AG08395 (cell line): ENCODE data around the gene KIF6.
"Not testable (repeated sequence)": the region's sequence is repeated elsewhere in the genome, so short reads cannot be mapped to it uniquely, and the experiment has no call there.

Experiments used
- DNase-seq: peaks from one replicate; pipeline ENCODE4 v3.0.0; 2012; ENCODE audit warnings: mixed read lengths, low spot score

The KIF6 gene

DNA sequence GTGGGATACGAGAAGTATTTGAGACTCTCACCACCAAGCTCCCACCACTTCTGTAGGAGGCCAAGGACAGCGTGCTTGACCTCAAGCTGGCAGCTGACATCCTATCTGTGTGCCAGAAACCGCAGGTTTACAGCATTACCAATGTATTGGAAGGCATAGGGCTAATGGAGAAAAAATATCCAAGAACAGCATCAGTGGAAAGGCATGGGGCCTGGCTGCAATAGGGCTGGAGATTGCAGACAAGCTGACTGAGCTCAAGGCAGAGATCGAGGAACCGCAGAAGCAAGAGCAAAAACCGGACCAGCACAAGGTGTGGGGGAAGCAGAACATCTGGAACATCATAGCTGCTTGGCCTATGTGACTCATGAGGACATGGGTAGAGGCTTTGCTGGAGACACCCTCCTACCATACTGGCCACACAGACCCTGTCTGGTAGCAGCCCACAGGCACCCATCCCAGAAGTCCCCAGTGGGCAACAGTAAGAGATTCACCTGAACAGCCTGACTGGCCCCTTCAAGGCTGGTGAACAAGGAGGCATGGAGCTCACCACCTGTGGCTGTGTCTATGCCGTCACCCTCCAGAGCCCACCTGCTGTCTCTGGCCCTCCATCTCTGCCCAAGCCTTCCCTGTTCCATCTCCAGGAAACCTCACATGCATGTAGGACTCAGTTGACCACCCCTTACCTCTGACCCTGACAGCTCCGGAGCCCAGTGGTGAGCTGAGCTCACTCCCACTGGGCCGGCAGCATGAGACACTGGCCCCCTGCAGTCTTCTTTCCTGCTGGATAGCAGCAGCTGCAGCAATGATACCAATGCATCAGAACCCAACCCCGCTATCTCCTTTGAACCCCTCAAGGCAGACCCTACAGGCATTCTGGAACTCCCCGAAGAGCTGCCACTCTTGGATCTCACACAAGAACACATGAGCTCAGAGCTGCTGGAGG lies 171.1 kb downstream of the KIF6 start:
- DNase-seq, result peak; percentile 23

DNA sequence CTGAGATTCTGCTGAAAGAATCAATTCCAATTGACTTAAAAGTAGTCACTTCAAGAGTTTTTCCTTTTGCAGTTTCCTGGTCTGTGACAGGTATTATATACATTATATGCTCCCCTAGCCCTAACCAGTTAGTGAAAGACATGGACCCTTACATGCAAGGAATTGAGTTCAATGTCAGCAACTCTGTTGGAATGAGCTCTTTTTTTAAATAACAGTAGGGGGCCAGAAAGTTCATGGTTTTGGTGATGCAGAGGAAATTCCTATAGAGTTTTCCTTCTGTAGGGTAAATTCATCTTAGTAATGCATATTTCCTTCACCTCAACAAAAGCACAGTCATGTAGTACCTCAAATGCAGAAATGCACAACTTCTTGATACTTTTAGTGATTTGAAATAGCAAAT lies 172.2 kb downstream of the KIF6 start:
- no peak for DNase-seq

GRCh38 chr6:39550191-39550590 lies 175.0 kb downstream of the KIF6 start:
- DNase-seq, result no peak

- DNase-seq, result no peak
Observed at GRCh38 chr6:39546731-39547130, 178.5 kb downstream of the KIF6 start.

DNA sequence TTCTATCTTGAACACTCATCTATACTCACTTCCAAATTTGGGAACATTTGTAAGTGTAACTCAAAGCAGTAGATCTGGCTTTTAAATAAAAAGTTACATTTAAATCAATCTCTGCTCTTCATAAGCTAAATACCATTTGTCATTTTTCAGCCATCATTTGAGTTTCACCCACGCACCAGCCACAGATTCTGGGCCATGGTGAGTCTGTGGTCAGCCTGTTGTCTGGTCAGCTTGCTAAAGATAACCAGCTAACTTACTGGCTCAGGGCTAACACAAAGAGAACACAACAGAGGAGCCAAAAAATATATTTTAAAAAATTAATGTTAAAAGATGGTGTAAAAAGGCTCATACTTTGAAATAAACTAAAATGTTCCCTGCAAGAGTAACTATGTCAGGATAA lies 181.3 kb downstream of the KIF6 start:
- no peak for DNase-seq

GRCh38 chr6:39543095-39543494 lies 182.1 kb downstream of the KIF6 start:
- DNase-seq, result peak; percentile 60

DNA sequence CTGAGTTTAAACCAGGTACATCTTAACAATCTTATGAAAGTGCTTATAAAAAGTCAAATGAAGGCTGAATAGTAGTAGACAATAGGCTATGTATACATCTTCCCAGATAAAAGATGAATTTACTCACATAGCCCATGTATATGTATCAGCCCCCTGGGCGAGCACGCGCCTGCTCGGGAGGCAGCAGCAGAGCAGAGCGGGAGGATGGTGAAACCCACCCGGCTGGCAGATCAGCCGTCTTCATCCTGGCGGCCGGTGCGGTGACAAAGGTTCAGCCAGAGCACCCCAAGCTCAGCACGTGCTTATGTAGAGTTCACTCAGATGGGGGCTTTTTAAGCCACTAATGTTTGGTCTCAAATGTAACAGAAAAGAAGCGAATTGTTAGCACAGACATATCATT lies 184.8 kb downstream of the KIF6 start:
- DNase-seq, result no peak

DNA sequence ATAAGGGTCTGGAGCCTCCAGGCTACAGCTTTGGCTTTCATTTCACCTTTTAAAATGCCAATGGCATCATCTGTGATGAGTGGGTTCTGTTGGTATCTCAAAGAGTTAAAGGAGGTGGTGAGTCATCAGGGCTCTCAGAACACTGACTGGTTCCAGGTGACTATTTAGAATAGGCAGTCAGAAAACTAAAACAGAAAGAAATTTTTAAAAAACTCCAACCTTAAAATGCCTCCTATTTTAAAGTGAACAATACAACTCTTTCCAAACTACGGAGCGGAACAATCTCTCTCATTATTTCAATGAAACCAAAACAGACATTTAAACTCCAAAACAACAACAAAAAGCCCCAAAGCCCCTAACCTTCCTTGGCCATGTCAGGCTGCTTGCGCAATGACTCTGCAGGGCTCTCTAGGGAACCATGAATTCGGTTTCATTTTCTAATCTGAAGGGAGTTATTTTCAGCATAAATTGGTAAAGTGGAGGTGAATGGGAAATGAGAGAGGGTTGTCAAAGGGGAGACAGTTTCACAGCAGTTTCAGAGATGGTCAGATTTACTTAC lies 194.9 kb downstream of the KIF6 start:
- DNase-seq, result peak; percentile 48

DNA sequence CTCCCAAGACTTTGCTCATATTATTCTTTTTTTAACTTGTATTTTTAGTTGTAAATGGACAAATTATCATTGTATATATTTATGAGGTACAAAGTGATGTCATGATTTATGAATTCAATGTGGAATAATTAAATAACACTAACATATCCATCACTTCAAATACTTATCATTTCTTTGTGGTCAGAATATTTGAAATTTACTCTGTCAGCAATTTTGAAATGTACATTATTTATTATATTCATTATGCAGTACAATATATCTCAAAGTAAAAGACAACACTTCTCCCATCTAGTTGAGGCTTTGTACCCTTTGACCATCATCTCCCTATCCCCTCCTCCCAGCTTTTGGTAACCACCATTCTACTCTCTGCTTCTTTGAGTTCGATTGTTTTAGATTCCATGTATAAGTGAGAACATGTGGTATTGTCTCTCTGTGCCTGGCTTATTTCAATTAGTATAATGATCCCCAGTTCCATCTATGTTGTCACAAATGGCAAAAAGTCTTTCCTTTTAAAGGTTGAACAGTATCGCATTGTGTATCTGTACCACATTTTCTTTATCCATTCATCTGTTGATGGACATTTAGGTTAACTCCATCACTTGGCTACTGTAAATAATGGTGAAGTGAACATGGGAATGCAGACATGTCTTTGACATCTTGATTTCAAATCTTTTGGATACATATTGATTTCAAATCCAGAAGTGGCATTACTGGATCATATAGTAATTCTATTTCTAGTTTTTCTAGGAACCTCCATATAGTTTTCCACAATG lies 197.2 kb downstream of the KIF6 start:
- no peak for DNase-seq

GRCh38 chr6:39524007-39524406 lies 201.2 kb downstream of the KIF6 start:
- DNase-seq, result no peak

- DNase-seq, result no peak
Observed at GRCh38 chr6:39521958-39522357, 203.2 kb downstream of the KIF6 start.

GRCh38 chr6:39520916-39521315 lies 204.3 kb downstream of the KIF6 start:
- DNase-seq, result no peak

GRCh38 chr6:39520411-39520810 lies 204.8 kb downstream of the KIF6 start:
- peak; percentile 31 for DNase-seq

DNA sequence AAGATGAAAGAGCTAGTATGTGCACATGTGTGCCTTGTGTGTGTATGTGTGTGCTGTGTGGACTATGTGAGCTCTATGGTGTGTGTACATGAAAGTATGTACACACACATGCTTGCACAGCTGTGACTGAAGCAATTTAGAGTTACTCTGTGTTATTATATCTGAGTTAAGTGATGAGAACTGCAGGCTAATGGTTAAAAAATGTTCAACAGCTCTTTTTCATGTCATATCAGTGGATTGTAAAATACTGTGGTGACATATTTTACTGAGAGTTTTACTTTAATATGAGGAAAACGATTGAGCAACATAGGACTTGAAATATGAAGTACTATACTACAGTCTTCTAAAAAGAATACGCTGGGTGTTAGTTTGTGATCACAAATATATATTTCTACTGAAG lies 207.0 kb downstream of the KIF6 start:
- no peak for DNase-seq

- no peak for DNase-seq
Observed at GRCh38 chr6:39517756-39518155, 207.5 kb downstream of the KIF6 start.

DNA sequence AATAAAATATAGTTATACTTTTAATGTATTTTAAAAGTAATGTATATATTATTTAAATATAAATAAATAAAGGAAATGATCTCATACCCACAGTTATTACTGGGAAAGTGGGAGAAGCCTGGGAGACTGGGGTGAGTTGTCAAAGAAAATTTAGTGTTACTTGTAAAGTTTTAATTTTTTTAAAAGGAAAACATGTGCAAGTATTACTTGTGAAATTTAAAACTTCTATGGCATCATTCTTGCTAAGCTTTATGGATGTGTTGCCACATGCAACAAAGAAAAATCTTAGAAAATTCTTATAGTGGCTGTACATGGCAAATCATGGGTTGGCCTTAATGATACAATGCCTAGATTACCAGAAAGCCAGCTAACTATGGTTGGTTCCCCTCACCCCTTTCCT lies 208.7 kb downstream of the KIF6 start:
- no peak for DNase-seq

DNA sequence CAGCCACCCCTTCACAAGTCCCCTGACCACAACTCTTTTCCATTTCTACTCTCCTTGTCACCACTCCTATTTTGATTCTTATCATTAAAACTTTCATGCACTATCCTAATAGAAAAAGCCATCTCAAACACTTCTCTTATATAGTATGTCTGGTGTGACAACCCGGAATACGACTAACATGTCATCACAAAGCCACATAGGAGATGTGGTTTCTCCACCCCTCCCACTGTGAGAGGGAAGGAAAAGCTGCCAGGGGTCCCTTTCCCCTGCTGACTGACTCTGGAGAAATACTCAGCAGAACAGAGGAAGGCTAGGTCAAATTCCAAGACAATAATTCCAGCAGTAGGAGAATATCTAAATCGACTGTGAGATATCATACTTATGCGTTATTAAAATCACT lies 209.7 kb downstream of the KIF6 start:
- no peak for DNase-seq

- DNase-seq, result no peak
Observed at GRCh38 chr6:39515006-39515405, 210.2 kb downstream of the KIF6 start.

DNA sequence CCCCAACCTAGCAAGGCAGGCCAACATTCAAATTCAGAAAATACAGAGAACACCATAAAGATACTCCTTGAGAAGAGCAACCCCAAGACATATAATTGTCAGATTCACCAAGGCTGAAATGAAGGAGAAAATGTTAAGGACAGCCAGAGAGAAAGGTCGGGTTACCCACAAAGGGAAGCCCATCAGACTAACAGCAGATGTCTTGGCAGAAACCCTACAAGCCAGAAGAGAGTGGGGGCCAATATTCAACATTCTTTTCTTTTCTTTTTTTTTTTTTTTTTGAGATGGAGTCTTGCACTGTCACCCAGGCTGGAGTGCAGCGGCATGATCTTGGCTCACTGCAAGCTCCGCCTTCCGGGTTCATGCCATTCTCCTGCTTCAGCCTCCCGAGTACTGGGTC lies 215.4 kb downstream of the KIF6 start:
- not testable (repeated sequence) for DNase-seq

DNA sequence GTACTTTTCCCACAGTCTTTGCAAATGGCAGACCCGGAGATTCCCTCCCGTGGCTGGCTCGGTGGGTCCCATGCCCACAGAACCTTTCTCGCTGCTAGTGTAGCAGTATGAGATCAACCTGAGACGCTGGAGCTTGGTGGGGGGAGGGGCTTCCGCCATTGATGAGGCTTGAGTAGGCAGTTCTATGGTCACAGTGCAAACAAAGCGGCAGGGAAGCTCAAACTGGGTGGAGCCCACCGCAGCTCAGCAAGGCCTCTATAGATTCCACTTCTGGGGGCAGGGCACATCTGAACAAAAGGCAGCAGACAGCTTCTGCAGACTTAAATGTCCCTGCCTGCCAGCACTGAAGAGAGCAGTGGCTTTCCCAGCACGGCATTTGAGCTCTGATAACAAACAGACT lies 216.7 kb downstream of the KIF6 start:
- no peak for DNase-seq

DNA sequence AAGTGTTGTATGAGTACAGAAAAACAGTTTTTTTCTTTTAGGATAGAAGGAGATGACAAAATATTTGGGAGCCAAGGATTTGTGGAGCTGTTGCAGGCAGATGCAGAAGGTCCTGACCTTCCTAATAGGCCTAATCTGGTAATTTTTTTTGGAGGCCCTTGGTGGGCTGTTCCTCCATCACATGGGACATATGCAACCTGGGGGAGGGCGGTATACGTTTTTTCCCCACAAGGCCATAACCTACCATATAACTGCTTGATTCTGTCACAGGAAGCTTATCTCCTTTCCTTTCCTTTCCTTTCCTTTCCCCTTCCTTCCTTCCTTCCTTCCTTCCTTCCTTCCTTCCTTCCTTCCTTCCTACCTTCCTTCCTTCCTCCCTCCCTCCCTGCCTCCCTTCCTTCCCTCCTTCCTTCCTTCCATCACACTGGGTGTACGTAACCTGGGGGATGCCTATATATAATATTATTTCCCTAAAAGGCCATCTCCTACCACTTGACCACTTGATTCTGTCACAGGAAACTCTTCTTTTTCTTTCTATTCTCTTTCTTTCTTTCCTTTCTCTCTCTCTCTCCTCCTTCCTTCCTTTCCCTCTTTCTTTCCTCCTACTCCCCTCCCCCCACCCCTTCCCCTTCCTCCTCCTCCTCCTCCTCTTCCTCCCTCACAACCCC lies 217.7 kb downstream of the KIF6 start:
- no peak for DNase-seq

DNA sequence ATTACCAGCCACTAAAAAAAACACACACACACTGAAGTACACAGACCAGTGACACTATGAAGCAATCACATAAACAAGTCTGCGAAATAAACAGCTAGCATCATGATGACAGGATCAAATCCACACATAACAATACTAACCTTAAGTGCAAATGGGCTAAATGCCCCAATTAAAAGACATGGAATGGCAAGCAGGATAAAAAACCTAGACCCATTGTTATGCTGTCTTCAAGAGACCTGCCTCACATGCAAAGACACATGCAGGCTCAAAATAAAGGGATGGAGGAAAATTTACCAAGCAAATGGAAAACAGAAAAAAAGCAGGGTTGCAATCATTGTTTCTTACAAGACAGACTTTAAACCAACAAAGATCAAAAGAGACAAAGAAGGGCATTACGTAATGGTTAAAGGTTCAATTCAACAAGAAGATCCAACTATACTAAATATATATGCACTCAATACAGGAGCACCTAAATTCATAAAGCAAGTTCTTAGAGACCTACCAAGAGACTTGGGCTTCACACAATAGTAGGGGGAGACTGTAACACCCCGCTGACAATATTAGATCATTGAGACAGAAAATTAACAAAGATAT lies 222.7 kb downstream of the KIF6 start:
- not testable (repeated sequence) for DNase-seq
